GM23338 (cell line): ENCODE results near the gene DSG3. TPM values are rescaled to one million over a fixed set of nuclear protein-coding genes. Genes with fewer than 3 reads are reported as not detected.

Experiments used
- ATAC-seq: fragments of 200-7000 bp; cut with Tn5 transposase; 3 replicates; pipeline ENCODE4 v1.9.1; 2020
- DNase-seq: peaks from one replicate; pipeline ENCODE4 v3.0.0-alpha.2; 2015; ENCODE audit warnings: low spot score
- H2AFZ ChIP-seq: fragments of 200-600 bp; sonication (generic); 2 replicates; pipeline ENCODE4 v1.8.0; 2016; ENCODE audit warnings: antibody characterized with exemption, mild to moderate bottlenecking, moderate library complexity
- H3F3A ChIP-seq: fragments of 200-600 bp; sonication (generic); replicated peaks from 2 replicates; pipeline ENCODE4 v1.8.0; 2017; ENCODE audit warnings: antibody characterized with exemption, mixed run types, low read depth
- H3K27ac ChIP-seq: fragments of 200-600 bp; sonication (generic); 2 replicates; pipeline ENCODE4 v1.6.1; 2016; ENCODE audit warnings: low read depth
- H3K27me3 ChIP-seq: fragments of 200-600 bp; sonication (generic); 2 replicates; pipeline ENCODE4 v1.8.0; 2016; ENCODE audit warnings: mild to moderate bottlenecking, mixed run types, moderate library complexity; ENCODE audit not compliant: insufficient read depth
- H3K36me3 ChIP-seq: fragments of 200-600 bp; sonication (generic); 2 replicates; pipeline ENCODE4 v1.8.0; 2016; ENCODE audit warnings: mild to moderate bottlenecking; ENCODE audit not compliant: insufficient read depth
- H3K4me1 ChIP-seq: fragments of 200-600 bp; sonication (generic); 2 replicates; pipeline ENCODE4 v1.8.0; 2016; ENCODE audit warnings: mild to moderate bottlenecking, moderate library complexity; ENCODE audit not compliant: insufficient read depth
- H3K4me2 ChIP-seq: fragments of 200-600 bp; sonication (generic); 2 replicates; pipeline ENCODE4 v1.7.1; 2017; ENCODE audit warnings: mixed run types
- H3K4me3 ChIP-seq: fragments of 200-600 bp; sonication (generic); 2 replicates; pipeline ENCODE4 v1.6.1; 2016; ENCODE audit warnings: mixed run types
- H3K79me2 ChIP-seq: fragments of 200-600 bp; sonication (generic); replicated peaks from 2 replicates; pipeline ENCODE4 v1.8.0; 2017; ENCODE audit warnings: mild to moderate bottlenecking; ENCODE audit not compliant: insufficient read depth
- H3K9me2 ChIP-seq: fragments of 200-600 bp; sonication (generic); 2 replicates; pipeline ENCODE4 v1.8.0; 2017; ENCODE audit not compliant: insufficient read depth
- H4K20me1 ChIP-seq: fragments of 200-600 bp; sonication (generic); replicated peaks from 2 replicates; pipeline ENCODE4 v1.8.0; 2017; ENCODE audit warnings: mild to moderate bottlenecking; ENCODE audit not compliant: insufficient read depth
- H3K27ac Mint-ChIP-seq: 2 replicates; pipeline ENCODE4 v1.8.0; 2020; ENCODE audit warnings: inconsistent platforms, mild to moderate bottlenecking, moderate library complexity, mixed read lengths
- H3K27me3 Mint-ChIP-seq: 3 replicates; pipeline ENCODE4 v1.8.0; 2022; ENCODE audit warnings: low read depth, mild to moderate bottlenecking, moderate library complexity, mixed read lengths, inconsistent platforms; ENCODE audit not compliant: insufficient read depth, poor library complexity
- H3K36me3 Mint-ChIP-seq: 3 replicates; pipeline ENCODE4 v1.8.0; 2021; ENCODE audit warnings: low read depth, mild to moderate bottlenecking, inconsistent platforms, moderate library complexity, mixed read lengths
- H3K4me1 Mint-ChIP-seq: 3 replicates; pipeline ENCODE4 v1.8.0; 2020; ENCODE audit warnings: mild to moderate bottlenecking, inconsistent platforms, mixed read lengths
- H3K4me3 Mint-ChIP-seq: 3 replicates; pipeline ENCODE4 v1.8.0; 2021; ENCODE audit warnings: moderate library complexity, mild to moderate bottlenecking, inconsistent platforms, mixed read lengths
- H3K9me3 Mint-ChIP-seq: 3 replicates; pipeline ENCODE4 v1.8.0; 2020; ENCODE audit warnings: moderate library complexity, mild to moderate bottlenecking, inconsistent platforms, mixed read lengths
- CREB1 ChIP-seq: fragments of 250-450 bp; sonication (Bioruptor Pico); IDR thresholded peaks from 2 replicates; pipeline ENCODE4 v1.5.0; 2020; ENCODE audit warnings: low read depth, mild to moderate bottlenecking, moderate library complexity
- CTCF ChIP-seq, 2 experiments: fragments of 200-600 bp in 1 of 2; sonication (generic) in 1 of 2; conservative IDR thresholded peaks; 2 replicates each; pipeline versions ENCODE4 v1.5.1 to v1.6.1; 2016 to 2017; ENCODE audit warnings: antibody characterized with exemption in 2 of 2, low read depth in 2 of 2, mild to moderate bottlenecking in 2 of 2, moderate library complexity in 1 of 2
- ETS1 ChIP-seq: IDR thresholded peaks from 2 replicates; pipeline ENCODE4 v1.6.1; 2016; ENCODE audit warnings: antibody characterized with exemption
- EZH2 ChIP-seq: fragments of 200-600 bp; sonication (generic); IDR thresholded peaks from one replicate; pipeline ENCODE4 v1.8.0; 2017; ENCODE audit warnings: antibody characterized with exemption, mild to moderate bottlenecking, low read depth; ENCODE audit not compliant: unreplicated experiment
- EZH2phosphoT487 ChIP-seq: fragments of 200-600 bp; sonication (generic); IDR thresholded peaks from one replicate; pipeline ENCODE4 v1.8.1; 2018; ENCODE audit warnings: antibody characterized with exemption; ENCODE audit not compliant: unreplicated experiment
- JUNB ChIP-seq: IDR thresholded peaks from one replicate; pipeline ENCODE4 v1.6.1; 2016; ENCODE audit warnings: antibody characterized with exemption; ENCODE audit not compliant: unreplicated experiment
- NANOG ChIP-seq: IDR thresholded peaks from 2 replicates; pipeline ENCODE4 v1.6.1; 2016; ENCODE audit warnings: antibody characterized with exemption, borderline replicate concordance
- POLR2AphosphoS5 ChIP-seq: IDR thresholded peaks from 2 replicates; pipeline ENCODE4 v1.6.1; 2016; ENCODE audit warnings: antibody characterized with exemption, low read depth
- REST ChIP-seq: IDR thresholded peaks from one replicate; pipeline ENCODE4 v1.6.1; 2018; ENCODE audit warnings: antibody characterized with exemption; ENCODE audit not compliant: unreplicated experiment
- STAT1 ChIP-seq: IDR thresholded peaks from one replicate; pipeline ENCODE4 v1.6.1; 2016; ENCODE audit warnings: antibody characterized with exemption; ENCODE audit not compliant: unreplicated experiment
- ZNF114 ChIP-seq: fragments of 250-450 bp; sonication (Bioruptor Pico); IDR thresholded peaks from 2 replicates; pipeline ENCODE4 v1.5.0; 2020; ENCODE audit warnings: mild to moderate bottlenecking, moderate library complexity
- ZNF331 ChIP-seq: fragments of 250-450 bp; sonication (Bioruptor Pico); IDR thresholded peaks from 2 replicates; pipeline ENCODE4 v1.5.0; 2020; ENCODE audit warnings: low read depth, mild to moderate bottlenecking, moderate library complexity
- ZNF462 ChIP-seq: fragments of 250-450 bp; sonication (Bioruptor Pico); IDR thresholded peaks from 2 replicates; pipeline ENCODE4 v1.5.0; 2020; ENCODE audit warnings: mild to moderate bottlenecking, moderate library complexity
- polyA plus RNA-seq: library from polyadenylated mRNA; unstranded; fragments of >200 nt; fragmentation: Nextera tagmentation; extraction: Ambion mirVana; gene quantifications from 2 replicates; pipeline ENCODE4 v1.2.1, GENCODE V29; 2016
- total RNA-seq: library from RNA; depleted of rRNA; stranded (reverse); fragments of >200 nt; shearing (Covaris generic); gene quantifications from 2 replicates; pipeline ENCODE4 v1.2.3, GENCODE V29; 2014

DSG3 gene
- total and polyA plus RNA-seq, 2 experiments from 2014 or later: 0.05 to 0.24 TPM

- H3K79me2 ChIP-seq: no peaks in the 10 kb centered on the region
- Mint-ChIP-seq H3K27me3 (no peaks in the 10 kb centered on the region), H3K9me3 (no peaks in the 10 kb centered on the region), H3K4me3 (no peak overlapping the region), H3K36me3 (no peaks in the 10 kb centered on the region), H3K4me1 (no peaks in the 10 kb centered on the region), H3K27ac (no peak overlapping the region)
- ATAC-seq: no peak
- H3K27ac ChIP-seq: no peak overlapping the region
- no peak overlapping the region for H3K4me3 ChIP-seq
- no peaks in the 10 kb centered on the region for H3K9me2 ChIP-seq
- H3K4me2 ChIP-seq: no peak overlapping the region
- no peaks in the 10 kb centered on the region for H3K4me1 ChIP-seq
- no peak overlapping the region for H2AFZ ChIP-seq
- H3F3A ChIP-seq: no peaks in the 10 kb centered on the region
- H3K27me3 ChIP-seq: no peaks in the 10 kb centered on the region
- TF ChIP-seq CREB1 (CRISPR knock-in tag): no peak
- TF ChIP-seq NANOG: no peak
- TF ChIP-seq JUNB: no peak
- no peak for TF ChIP-seq STAT1
- TF ChIP-seq ETS1: no peak
- TF ChIP-seq REST: no peak
- no peak for TF ChIP-seq ZNF114
- TF ChIP-seq ZNF462 (CRISPR knock-in tag): no peak
- no peak for TF ChIP-seq EZH2phosphoT487
- TF ChIP-seq CTCF (conservative IDR thresholded peaks at IDR 0.05; ENCODE audit: low read depth in 2 of 2): no peak
- TF ChIP-seq ZNF331 (CRISPR knock-in tag): no peak
- TF ChIP-seq POLR2AphosphoS5: no peak
- no peak for TF ChIP-seq EZH2
- H4K20me1 ChIP-seq: no peaks in the 10 kb centered on the region
- DNase-seq: no peak
- H3K36me3 ChIP-seq: no peaks in the 10 kb centered on the region
Observed at GRCh38 chr18:31402026-31402373, 45.5 kb upstream of the DSG3 start.
